ENCODE results near the gene FNTB. TPM values are rescaled to one million over a fixed set of nuclear protein-coding genes. Genes with fewer than 3 reads are reported as not detected.
A peak's percentile ranks its signal among the peaks of the same experiment; 100 is the strongest.

Gene FNTB
- total RNA-seq, 2 donors from 2014 or later = 14.4 to 17.1 TPM

GRCh38 chr14:64973826-64974225, 12.9 kb upstream of the FNTB start:
- Mint-ChIP-seq H3K9me3 (no peaks in the 10 kb centered on the region), H3K4me3 (no peak overlapping the region), H3K36me3 (ENCODE audit: insufficient read depth in 2 of 2) (no peaks in the 10 kb centered on the region), H3K4me1 (ENCODE audit: low read depth) (no peaks in the 10 kb centered on the region), H3K27me3 (ENCODE audit: low read depth) (no peaks in the 10 kb centered on the region), H3K27ac (no peak overlapping the region)
- DNase-seq (no peak), ATAC-seq (replicated peaks in 1 of 2) (no peak)

GRCh38 chr14:64974563-64974962, 12.1 kb upstream of the FNTB start:
- Mint-ChIP-seq H3K4me1 (ENCODE audit: low read depth) (no peaks in the 10 kb centered on the region), H3K27me3 (ENCODE audit: low read depth) (no peaks in the 10 kb centered on the region), H3K27ac (no peak overlapping the region), H3K4me3 (no peak overlapping the region), H3K9me3 (no peaks in the 10 kb centered on the region), H3K36me3 (ENCODE audit: insufficient read depth in 2 of 2) (no peaks in the 10 kb centered on the region)
- DNase-seq (no peak), ATAC-seq (replicated peaks in 1 of 2) (no peak)

GRCh38 chr14:64979336-64980074, 7.2 kb upstream of the FNTB start:
- Mint-ChIP-seq H3K27ac (no peak overlapping the region), H3K9me3 (no peaks in the 10 kb centered on the region), H3K36me3 (ENCODE audit: insufficient read depth in 2 of 2) (no peaks in the 10 kb centered on the region), H3K4me3 (no peak overlapping the region), H3K27me3 (ENCODE audit: low read depth) (peaks cover 6% of the 10 kb centered on the region), H3K4me1 (ENCODE audit: low read depth) (peaks cover 7% of the 10 kb centered on the region)
- DNase-seq = no peak
- ATAC-seq (replicated peaks in 1 of 2) = no peak

- ATAC-seq (replicated peaks in 1 of 2) (no peak), DNase-seq (peak; percentile 21 to 31)
- Mint-ChIP-seq H3K27ac (no peak overlapping the region), H3K4me1 (ENCODE audit: low read depth) (peaks cover 31% of the 10 kb centered on the region), H3K4me3 (peak overlapping the region; percentile 68 to 81), H3K27me3 (ENCODE audit: low read depth) (peaks cover 6% of the 10 kb centered on the region), H3K9me3 (no peaks in the 10 kb centered on the region), H3K36me3 (ENCODE audit: insufficient read depth in 2 of 2) (no peaks in the 10 kb centered on the region)
Measured at GRCh38 chr14:64983439-64984310, 3.0 kb upstream of the FNTB start.

GRCh38 chr14:64987438-64987767, 708 bp downstream of the FNTB start:
- Mint-ChIP-seq H3K27ac (peak overlapping the region; percentile 71), H3K27me3 (ENCODE audit: low read depth) (peaks cover 6% of the 10 kb centered on the region), H3K4me1 (ENCODE audit: low read depth) (peaks cover 62% of the 10 kb centered on the region), H3K4me3 (peak overlapping the region; percentile 89 to 95), H3K9me3 (no peaks in the 10 kb centered on the region), H3K36me3 (ENCODE audit: insufficient read depth in 2 of 2) (peaks cover 0 to 3% of the 10 kb centered on the region in 2 donors)
- ATAC-seq (replicated peaks in 1 of 2) (no peak), DNase-seq (no peak)

- Mint-ChIP-seq H3K36me3 (ENCODE audit: insufficient read depth in 2 of 2) (peaks cover 0 to 4% of the 10 kb centered on the region in 2 donors), H3K9me3 (no peaks in the 10 kb centered on the region), H3K27ac (peak overlapping the region; percentile 2), H3K27me3 (ENCODE audit: low read depth) (no peaks in the 10 kb centered on the region), H3K4me3 (peak overlapping the region; percentile 4 to 29), H3K4me1 (ENCODE audit: low read depth) (peaks cover 62% of the 10 kb centered on the region)
- ATAC-seq (replicated peaks in 1 of 2) (no peak), DNase-seq (no peak)
Measured at GRCh38 chr14:64990296-64990695, 3.6 kb downstream of the FNTB start.

- no peaks in the 10 kb centered on the region for H3K9me3 Mint-ChIP-seq
- DNase-seq (no peak), ATAC-seq (replicated peaks in 1 of 2) (no peak)
- H3K27ac Mint-ChIP-seq = no peak overlapping the region
- no peak overlapping the region for H3K4me3 Mint-ChIP-seq
- peaks cover 0 to 4% of the 10 kb centered on the region in 2 donors for H3K36me3 Mint-ChIP-seq (ENCODE audit: insufficient read depth in 2 of 2)
- H3K4me1 Mint-ChIP-seq (ENCODE audit: low read depth) = peaks cover 59% of the 10 kb centered on the region
- H3K27me3 Mint-ChIP-seq (ENCODE audit: low read depth) = no peaks in the 10 kb centered on the region
Measured at GRCh38 chr14:64990939-64991338, 4.2 kb downstream of the FNTB start.

GRCh38 chr14:64992328-64992885, 5.7 kb downstream of the FNTB start:
- H3K4me3 Mint-ChIP-seq = peak overlapping the region in 1 of 2 donors; percentile 40
- peaks cover 0 to 4% of the 10 kb centered on the region in 2 donors for H3K36me3 Mint-ChIP-seq (ENCODE audit: insufficient read depth in 2 of 2)
- DNase-seq (no peak), ATAC-seq (replicated peaks in 1 of 2) (peak; percentile 32 to 60)
- H3K9me3 Mint-ChIP-seq = no peaks in the 10 kb centered on the region
- peaks cover 56% of the 10 kb centered on the region for H3K4me1 Mint-ChIP-seq (ENCODE audit: low read depth)
- H3K27me3 Mint-ChIP-seq (ENCODE audit: low read depth) = no peaks in the 10 kb centered on the region
- no peak overlapping the region for H3K27ac Mint-ChIP-seq

GRCh38 chr14:64993266-64993930, 6.7 kb downstream of the FNTB start:
- ATAC-seq (replicated peaks in 1 of 2) (no peak), DNase-seq (no peak)
- Mint-ChIP-seq H3K27me3 (ENCODE audit: low read depth) (no peaks in the 10 kb centered on the region), H3K4me1 (ENCODE audit: low read depth) (peaks cover 58% of the 10 kb centered on the region), H3K27ac (no peak overlapping the region), H3K4me3 (no peak overlapping the region), H3K9me3 (no peaks in the 10 kb centered on the region), H3K36me3 (ENCODE audit: insufficient read depth in 2 of 2) (peaks cover 0 to 4% of the 10 kb centered on the region in 2 donors)

GRCh38 chr14:64994540-64994939, 7.8 kb downstream of the FNTB start:
- Mint-ChIP-seq H3K27me3 (ENCODE audit: low read depth) (no peaks in the 10 kb centered on the region), H3K36me3 (ENCODE audit: insufficient read depth in 2 of 2) (peaks cover 0 to 2% of the 10 kb centered on the region in 2 donors), H3K9me3 (no peaks in the 10 kb centered on the region), H3K4me3 (no peak overlapping the region), H3K4me1 (ENCODE audit: low read depth) (peaks cover 58% of the 10 kb centered on the region), H3K27ac (no peak overlapping the region)
- no peak for DNase-seq
- ATAC-seq (replicated peaks in 1 of 2) = no peak

- Mint-ChIP-seq H3K27ac (no peak overlapping the region), H3K4me3 (no peak overlapping the region), H3K9me3 (no peaks in the 10 kb centered on the region), H3K27me3 (ENCODE audit: low read depth) (no peaks in the 10 kb centered on the region), H3K4me1 (ENCODE audit: low read depth) (peaks cover 57% of the 10 kb centered on the region), H3K36me3 (ENCODE audit: insufficient read depth in 2 of 2) (peaks cover 0 to 1% of the 10 kb centered on the region in 2 donors)
- ATAC-seq (replicated peaks in 1 of 2) = no peak
- DNase-seq = no peak
Measured at GRCh38 chr14:64995291-64995690, 8.6 kb downstream of the FNTB start.

- H3K4me3 Mint-ChIP-seq = peak overlapping the region; percentile 42 to 52
- DNase-seq (peak in 1 of 2 donors; percentile 22), ATAC-seq (replicated peaks in 1 of 2) (peak; percentile 57 to 78)
- H3K4me1 Mint-ChIP-seq (ENCODE audit: low read depth) = peaks cover 60% of the 10 kb centered on the region
- no peaks in the 10 kb centered on the region for H3K9me3 Mint-ChIP-seq
- H3K27ac Mint-ChIP-seq = peak overlapping the region; percentile 85
- peaks cover 1 to 2% of the 10 kb centered on the region in 2 donors for H3K36me3 Mint-ChIP-seq (ENCODE audit: insufficient read depth in 2 of 2)
- H3K27me3 Mint-ChIP-seq (ENCODE audit: low read depth) = no peaks in the 10 kb centered on the region
Measured at GRCh38 chr14:64997108-64997794, 10.6 kb downstream of the FNTB start.
